Measurements from ENCODE around the gene MRPL49.

MRPL49 gene

DNA sequence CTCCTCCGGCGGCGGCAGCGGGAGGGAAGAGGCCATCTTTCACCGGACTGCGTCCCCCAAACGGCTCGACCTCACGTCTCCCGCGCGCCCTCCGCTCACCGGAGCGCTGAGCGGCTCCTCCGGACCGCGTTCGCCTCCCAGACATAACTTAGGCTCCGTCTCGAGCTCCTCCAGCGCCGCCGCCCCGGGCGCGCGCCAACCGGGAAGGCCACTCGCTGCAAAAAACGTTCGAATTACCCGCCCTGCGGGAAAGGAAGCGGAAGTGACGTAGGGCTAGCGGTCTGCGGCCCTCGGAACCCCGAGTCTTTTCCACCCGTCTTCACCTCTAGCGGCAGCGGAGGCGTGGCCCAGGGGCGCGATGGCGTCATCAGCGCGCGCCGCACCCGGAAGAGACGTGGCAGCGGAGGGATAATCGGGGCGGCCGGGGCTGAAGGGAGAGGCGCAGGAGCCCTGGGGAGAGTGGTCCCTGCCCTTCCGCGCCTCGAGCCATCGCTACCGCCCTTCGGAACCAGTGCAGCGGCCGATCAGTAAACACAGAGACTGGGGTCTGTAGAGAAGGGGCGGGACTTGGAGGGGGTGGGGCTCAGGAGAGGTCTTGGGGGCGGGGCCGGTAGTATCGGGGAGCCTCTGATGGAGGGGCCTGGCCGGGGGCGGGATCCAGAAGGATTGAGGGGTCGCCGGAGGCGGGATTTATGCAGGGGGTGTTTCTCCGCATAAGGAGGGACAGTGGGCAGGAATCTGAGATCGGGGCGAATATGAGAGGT, 38.1 kb upstream of the MRPL49 start, which contains the start of the genes CDCA5 and ZFPL1:
TSS of gene CDCA5 (minus strand) at position 207 of the 764 bp plus-strand sequence. CDS start at position 145, 62 bp downstream.
TSS of gene ZFPL1 (plus strand) at position 389 of the 764 bp plus-strand sequence. CDS start 477 bp downstream, outside the sequence.
- DNase-seq (ENCODE audit: low spot score), result peak; percentile 99
- in situ Hi-C loops (cut with MboI; ENCODE audit: low sequenced_read_pairs, unreplicated experiment), result no loop called here
- TF ChIP-seq CTCF (IDR thresholded peaks at IDR 0.05; ENCODE audit: borderline replicate concordance, control extremely low read depth, extremely low read depth, insufficient read depth, missing control alignments), result no peak

GRCh38 chr11:65084598-65085375, 37.3 kb upstream of the MRPL49 start:
- TF ChIP-seq CTCF (IDR thresholded peaks at IDR 0.05; ENCODE audit: borderline replicate concordance, control extremely low read depth, extremely low read depth, insufficient read depth, missing control alignments), result no peak
- in situ Hi-C loops (cut with MboI; ENCODE audit: low sequenced_read_pairs, unreplicated experiment), result no loop called here
- no peak for DNase-seq (ENCODE audit: low spot score)

GRCh38 chr11:65085446-65085845, 36.7 kb upstream of the MRPL49 start:
- in situ Hi-C loops (cut with MboI; ENCODE audit: low sequenced_read_pairs, unreplicated experiment), result no loop called here
- no peak for TF ChIP-seq CTCF (IDR thresholded peaks at IDR 0.05; ENCODE audit: borderline replicate concordance, control extremely low read depth, extremely low read depth, insufficient read depth, missing control alignments)
- no peak for DNase-seq (ENCODE audit: low spot score)

DNA sequence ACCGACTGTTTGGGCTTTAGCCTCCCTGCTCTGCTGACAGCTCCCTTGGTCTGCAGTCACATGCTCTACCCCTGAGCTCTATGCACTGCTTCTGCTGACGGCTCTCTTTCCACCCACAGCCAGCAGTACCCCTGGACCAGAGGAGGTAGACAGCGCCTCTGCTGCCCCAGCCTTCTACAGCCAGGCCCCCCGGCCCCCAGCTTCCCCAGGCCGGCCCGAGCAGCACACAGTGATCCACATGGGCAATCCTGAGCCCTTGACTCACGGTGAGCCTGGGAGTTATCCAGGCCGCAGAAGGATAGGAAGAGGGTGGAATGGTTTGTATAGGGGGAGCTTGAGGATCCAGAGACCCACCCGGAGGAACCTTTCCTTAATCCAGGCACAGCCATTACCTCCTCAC, 35.3 kb upstream of the MRPL49 start:
- no peak for DNase-seq (ENCODE audit: low spot score)
- no peak for TF ChIP-seq CTCF (IDR thresholded peaks at IDR 0.05; ENCODE audit: borderline replicate concordance, control extremely low read depth, extremely low read depth, insufficient read depth, missing control alignments)
- in situ Hi-C loops (cut with MboI; ENCODE audit: low sequenced_read_pairs, unreplicated experiment), result no loop called here

- in situ Hi-C loops (cut with MboI; ENCODE audit: low sequenced_read_pairs, unreplicated experiment), result no loop called here
- DNase-seq (ENCODE audit: low spot score), result peak; percentile 11
- TF ChIP-seq CTCF (IDR thresholded peaks at IDR 0.05; ENCODE audit: borderline replicate concordance, control extremely low read depth, extremely low read depth, insufficient read depth, missing control alignments), result no peak
These were observed 34.9 kb upstream of the MRPL49 start for GRCh38 chr11:65087216-65087615.

- TF ChIP-seq CTCF (IDR thresholded peaks at IDR 0.05; ENCODE audit: borderline replicate concordance, control extremely low read depth, extremely low read depth, insufficient read depth, missing control alignments), result no peak
- DNase-seq (ENCODE audit: low spot score), result no peak
- in situ Hi-C loops (cut with MboI; ENCODE audit: low sequenced_read_pairs, unreplicated experiment), result no loop called here
These were observed 34.3 kb upstream of the MRPL49 start for GRCh38 chr11:65087827-65088226.

All from GM13976 (cell line).